Fibroblast of skin of abdomen (primary cell): ENCODE measurements around the gene CEP295NL. TPM values are rescaled to one million over a fixed set of nuclear protein-coding genes. Genes with fewer than 3 reads are reported as not detected.
"Not testable (repeated sequence)": the region's sequence is repeated elsewhere in the genome, so short reads cannot be mapped to it uniquely, and the experiment has no call there.

Experiments
- DNase-seq: peaks from one replicate; pipeline ENCODE4 v3.0.0-alpha.2; 2013
- polyA plus RNA-seq, 2 experiments: library from polyadenylated mRNA; unstranded; fragments of 120-200 nt; gene quantifications; one replicate each; pipeline ENCODE4 v1.2.1, GENCODE V29; 2013; ENCODE audit not compliant: insufficient read length in 2 of 2

Gene CEP295NL, protein sequence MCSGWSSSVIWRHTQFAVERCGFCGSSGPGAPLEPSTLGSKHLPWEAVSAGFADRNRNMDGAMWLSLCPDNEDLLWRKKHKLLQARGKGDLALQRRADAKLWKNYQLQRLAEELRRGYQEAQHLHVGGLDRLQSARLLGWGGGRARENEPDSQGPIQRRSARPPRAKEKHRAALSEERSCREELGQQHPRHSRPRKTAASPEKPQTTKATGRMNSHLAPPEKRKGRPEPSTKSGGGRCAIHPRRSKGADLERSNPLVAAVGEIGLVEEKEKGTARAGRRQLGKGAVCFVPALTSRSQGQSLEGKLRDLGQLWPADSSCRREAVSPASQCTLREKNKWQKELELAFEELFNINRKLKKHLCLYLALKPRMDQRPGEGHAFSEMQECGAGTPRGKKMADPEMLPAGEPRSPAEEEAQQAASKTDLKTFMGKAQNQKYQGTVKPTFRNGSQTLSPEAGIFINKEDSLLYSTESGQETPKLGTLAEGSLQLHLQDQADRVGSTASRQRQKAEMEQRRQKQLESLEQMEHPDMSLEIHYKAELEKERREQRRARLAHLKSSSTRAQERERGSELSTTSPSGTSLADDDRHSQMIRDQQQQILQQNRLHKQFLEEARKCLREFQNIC
- 0.21 TPM for polyA plus RNA-seq (2013, experiment 1 of 2; ENCODE audit: insufficient read length)
- 0.12 TPM for polyA plus RNA-seq (2013, experiment 2 of 2; ENCODE audit: insufficient read length)

DNA sequence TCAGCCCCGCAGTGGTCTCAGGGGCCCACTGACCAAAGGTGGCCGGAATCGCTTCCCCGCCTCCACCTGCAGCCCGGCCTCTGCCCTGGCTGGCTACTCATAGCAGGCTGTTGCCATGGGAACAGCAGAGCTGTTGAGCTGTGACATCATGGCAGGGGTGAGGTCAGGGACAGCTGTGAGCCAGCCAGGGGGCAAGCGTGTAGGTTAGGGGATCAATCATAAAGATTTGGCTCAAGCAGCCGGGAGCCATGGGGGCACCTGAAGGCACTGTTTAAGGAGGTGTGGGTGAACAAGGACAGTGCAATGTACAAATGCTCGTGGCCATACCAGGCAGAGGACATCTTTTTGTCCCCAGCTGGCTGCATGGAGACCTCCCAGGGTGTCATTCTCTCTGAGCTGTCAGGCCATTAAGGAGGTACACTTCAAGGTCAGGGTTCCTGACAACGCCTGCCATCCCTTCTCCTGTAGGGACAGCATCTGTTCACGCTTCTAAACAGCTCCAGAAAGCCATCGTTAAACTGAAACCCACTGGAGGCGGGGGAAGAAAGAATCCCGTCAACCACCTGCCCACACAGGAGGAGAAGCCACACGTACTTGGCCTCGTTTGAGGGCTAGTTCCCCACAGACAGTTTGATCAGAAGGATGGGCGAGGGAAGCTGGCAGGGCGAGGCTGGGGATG is at the start of gene CEP295NL:
Gene CEP295NL (minus strand): TSS at position 101 of the 679 bp plus-strand sequence. CDS start 1,373 bp downstream, outside the sequence.
- no peak for DNase-seq

GRCh38 chr17:78952706-78953105 is 49.7 kb upstream of the CEP295NL start:
- DNase-seq: no peak

DNA sequence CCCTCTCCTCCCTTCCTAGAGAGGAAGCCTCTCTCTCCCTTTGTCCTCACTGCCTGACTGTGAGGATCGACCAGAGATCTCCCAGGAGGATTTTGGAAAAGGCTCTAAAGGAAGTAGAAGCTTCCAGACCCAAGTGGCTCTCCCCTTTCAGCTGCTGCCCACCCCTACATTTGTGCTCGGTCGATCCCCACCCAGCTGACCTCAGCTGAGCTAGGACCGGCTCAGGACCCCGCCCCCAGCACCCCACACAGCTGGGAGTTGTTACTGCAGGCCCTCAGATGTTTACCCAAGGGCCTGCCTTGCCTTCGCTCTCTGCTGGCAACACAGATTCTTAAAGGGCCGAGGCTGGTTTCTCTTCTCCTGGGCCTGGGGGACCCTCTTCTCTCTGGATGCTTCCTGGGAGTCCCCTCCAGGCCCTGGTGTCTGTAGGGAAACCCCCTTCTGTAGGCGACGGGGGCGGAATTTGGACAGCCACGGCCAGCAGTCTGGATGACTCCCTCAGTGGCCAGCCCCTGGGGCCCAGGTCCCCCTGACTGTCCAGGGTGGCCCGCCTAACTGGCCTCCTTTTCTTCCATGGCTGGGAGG is 49.1 kb upstream of the CEP295NL start:
- peak; percentile 19 for DNase-seq

GRCh38 chr17:78950870-78951269 is 47.9 kb upstream of the CEP295NL start:
- no peak for DNase-seq

DNA sequence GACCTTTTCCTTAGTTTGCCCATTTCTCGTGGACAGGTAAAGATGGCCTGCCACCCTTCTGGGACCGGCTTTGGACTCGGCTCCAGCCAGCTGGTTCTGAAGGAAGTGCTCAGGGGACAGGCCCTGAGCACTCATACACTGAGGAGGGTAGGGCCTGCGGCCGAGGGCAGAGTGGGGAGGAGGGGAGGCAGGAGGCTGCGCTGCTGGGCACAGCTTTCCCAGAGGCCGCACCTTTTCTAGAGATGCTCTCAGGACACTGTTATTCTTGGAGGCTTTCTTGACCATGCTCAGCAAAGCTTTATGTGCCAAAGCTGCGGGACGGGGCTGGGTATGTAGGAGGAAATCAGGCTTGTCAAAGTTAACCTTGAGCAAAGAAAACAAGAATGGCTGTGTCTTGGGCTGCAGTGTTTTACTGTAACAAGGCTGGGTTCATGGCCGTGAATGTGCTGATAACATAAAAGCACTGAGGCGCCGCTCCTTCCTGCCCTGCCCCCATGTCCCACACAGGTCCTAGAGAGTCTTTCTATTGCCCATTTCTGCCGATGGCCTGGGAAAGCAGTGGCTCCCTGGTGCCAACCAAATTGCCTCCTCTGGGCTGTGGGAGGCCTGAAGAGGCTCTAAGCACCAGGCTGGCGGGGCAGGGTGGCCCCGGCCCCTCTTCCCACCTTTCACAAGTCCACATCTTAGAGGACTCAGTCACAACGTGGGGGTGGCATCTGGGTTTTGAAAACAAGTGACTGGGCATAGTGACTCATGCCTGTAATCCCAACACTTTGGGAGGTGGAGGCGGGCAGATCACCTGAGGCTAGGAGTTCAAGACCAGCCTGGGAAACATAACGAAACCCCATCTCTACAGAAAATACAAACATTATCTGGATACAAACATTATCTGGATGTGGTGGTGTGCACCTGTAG is 44.5 kb upstream of the CEP295NL start:
- no peak for DNase-seq

GRCh38 chr17:78946631-78947030 is 43.6 kb upstream of the CEP295NL start:
- no peak for DNase-seq

DNA sequence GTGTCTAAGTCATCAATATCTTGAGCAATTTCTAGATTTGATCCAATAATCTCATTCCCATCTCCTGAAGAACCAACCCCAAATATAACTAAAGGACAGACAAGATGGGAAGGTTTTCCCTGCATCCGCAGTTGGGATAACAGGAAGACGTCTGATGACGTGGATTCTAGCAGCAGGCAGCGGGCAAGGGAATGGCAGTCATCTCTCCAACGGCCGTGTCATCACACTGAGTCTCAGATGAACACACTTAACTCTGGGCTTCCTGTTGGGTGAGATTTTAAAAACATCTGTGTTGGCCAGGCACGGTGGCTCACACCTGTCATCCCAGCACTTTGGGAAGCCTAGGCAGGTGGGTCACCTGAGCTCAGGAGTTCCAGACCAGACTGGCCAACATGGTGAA is 43.1 kb upstream of the CEP295NL start:
- no peak for DNase-seq

GRCh38 chr17:78945455-78945854 is 42.5 kb upstream of the CEP295NL start:
- not testable (repeated sequence) for DNase-seq

DNA sequence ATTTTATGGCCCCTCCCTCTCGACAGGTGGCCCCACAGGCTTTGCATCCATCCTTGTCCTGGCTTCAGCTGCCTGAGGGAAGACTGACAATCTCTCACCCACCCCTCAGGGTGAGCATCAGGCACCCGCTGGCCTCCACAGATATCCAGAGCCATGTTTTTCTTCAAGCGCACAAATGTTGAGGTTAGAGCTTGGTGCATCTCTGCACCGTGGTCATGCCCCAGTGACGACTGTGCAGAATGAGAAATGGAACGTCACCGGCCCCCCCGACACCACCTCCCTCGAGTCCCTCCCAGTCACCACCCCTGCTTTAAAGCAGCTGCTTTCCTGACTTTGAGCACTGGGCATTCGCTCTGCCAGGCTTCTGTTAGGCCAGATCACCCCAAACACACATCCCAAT is 42.0 kb upstream of the CEP295NL start:
- DNase-seq: no peak

- no peak for DNase-seq
Observed at GRCh38 chr17:78944026-78944425, 41.0 kb upstream of the CEP295NL start.

- peak; percentile 75 for DNase-seq
Observed at GRCh38 chr17:78940708-78941107, 37.7 kb upstream of the CEP295NL start.

GRCh38 chr17:78940258-78940657 is 37.3 kb upstream of the CEP295NL start:
- DNase-seq: no peak

GRCh38 chr17:78939615-78940014 is 36.6 kb upstream of the CEP295NL start:
- no peak for DNase-seq

DNA sequence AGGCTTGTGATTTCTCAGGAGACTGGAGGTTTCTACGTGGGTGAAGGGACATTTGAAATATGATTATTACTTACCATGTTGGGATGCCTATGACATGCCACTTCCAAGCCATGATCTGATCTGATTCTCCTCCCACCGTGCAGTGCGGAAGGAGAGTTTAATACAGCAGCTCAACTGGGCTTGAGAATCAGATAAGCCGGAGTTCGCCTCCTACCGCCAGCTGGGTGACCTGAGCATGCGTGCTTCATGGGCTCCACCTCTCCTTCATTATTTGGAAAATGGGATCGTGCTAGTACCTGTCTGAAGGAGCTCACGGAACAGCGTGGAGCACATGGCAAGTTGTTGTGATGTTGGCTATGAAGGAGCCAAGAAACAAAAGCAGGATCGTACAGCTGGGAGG is 34.6 kb upstream of the CEP295NL start:
- no peak for DNase-seq

- peak; percentile 99 for DNase-seq
Observed at GRCh38 chr17:78935419-78936323, 32.7 kb upstream of the CEP295NL start.

DNA sequence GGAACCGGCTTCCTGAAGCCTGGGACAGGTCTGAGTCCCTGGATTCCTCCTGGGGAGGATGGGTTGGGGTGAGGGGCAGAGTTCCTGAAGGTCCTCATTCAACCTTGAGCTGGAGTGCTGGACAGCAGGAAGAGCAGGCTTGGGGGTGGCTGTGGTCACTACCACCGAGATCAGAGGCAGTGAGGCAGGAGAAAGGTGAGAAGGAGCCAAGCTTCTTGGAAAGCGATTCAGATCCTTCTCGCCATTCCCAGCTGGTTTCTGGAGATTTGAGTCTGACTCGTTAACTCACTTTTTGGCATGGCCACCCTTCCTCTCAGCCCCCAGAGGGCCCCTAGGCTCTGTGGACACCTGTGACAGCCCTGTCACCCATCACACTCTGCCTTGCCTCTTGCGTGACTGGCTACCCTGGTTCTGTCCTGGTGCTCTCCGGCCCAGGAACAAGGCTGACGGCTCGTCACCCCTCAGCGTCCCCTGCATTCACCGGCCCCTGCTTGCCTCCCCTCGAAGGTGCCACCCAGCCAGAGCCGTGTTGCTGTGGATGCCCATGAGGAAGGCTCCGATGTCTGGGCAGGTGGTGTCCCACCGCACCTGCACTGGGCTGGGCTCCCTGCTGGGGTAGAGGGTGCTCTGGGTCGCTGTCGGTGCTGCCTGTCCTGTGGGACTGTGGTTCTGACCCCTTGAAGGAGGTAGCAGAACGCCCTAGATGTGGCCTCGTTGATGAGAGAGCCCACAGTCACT is 31.8 kb upstream of the CEP295NL start:
- no peak for DNase-seq

GRCh38 chr17:78933959-78934568 is 31.1 kb upstream of the CEP295NL start:
- DNase-seq: peak; percentile 99

DNA sequence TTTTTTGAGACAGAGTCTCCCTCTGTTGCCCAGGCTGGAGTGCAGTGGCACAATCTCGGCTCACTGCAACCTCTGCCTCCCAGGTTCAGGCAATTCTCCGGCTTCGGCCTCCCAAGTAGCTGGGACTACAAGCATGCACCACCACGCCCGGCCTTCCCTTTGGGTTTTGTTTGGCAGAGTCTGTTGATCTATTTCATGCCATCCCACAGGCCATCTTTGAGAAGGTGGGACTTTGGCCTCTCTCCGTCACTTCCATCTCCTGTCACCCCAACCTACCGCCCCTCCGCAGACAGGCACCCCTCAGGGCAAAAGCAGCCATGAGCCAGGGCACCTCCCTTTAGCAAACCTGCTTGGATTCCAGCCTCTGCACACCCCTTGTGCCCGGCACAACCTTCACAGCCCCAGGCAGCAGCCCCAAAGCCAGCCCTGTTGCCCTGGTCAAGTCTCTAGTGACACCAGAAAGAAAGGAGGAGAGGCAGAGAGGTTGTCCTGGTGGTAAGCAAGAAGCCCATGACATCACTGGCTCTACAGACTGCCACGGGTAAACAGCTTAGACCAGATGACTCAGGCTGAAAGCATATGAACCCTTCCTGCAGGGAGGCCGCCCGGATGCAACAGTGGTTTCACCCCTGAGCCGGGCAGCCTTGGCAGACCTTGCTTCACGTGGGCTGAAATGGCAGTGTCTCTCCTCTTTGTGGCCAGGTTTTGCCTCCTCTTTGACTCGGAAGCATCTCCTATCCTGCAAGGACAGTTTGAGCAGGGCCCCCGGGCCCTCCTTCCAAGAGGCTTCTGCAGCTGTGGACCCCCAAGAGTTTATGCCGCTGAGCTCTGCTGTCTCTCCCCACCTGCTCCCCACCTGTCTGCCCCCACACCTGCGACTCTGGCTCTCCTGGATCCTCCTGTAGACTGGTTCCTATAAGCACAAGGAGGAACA is 30.3 kb upstream of the CEP295NL start:
- DNase-seq: peak; percentile 95
